Calu3 (cell line): ENCODE results near the gene PEAK3. TPM values are rescaled to one million over a fixed set of nuclear protein-coding genes. Genes with fewer than 3 reads are reported as not detected.

Experiments used
- BruUV-seq: library from RNA; stranded (reverse); fragments of 400-500 nt; replicated peaks from 2 replicates; lab custom pipeline; 2021; lab: Mats Ljungman, UMichigan
- CTCF ChIA-PET: fragments of 300-600 bp; sonication (Branson Sonifier 250); formaldehyde crosslinking; loops from one replicate; lab custom pipeline; 2022; ENCODE audit warnings: antibody characterized with exemption; lab: Charles Lee
- DNase-seq: peaks from one replicate; pipeline ENCODE4 v3.0.0; 2022
- H3K27ac Mint-ChIP-seq: one replicate; pipeline ENCODE4 v1.8.0; 2022; ENCODE audit warnings: mixed read lengths; ENCODE audit not compliant: unreplicated experiment
- H3K27me3 Mint-ChIP-seq: one replicate; pipeline ENCODE4 v1.8.0; 2022; ENCODE audit warnings: mixed read lengths; ENCODE audit not compliant: unreplicated experiment
- H3K36me3 Mint-ChIP-seq: one replicate; pipeline ENCODE4 v1.8.0; 2022; ENCODE audit warnings: mild to moderate bottlenecking, moderate library complexity, mixed read lengths; ENCODE audit not compliant: insufficient read depth, unreplicated experiment
- H3K4me1 Mint-ChIP-seq: one replicate; pipeline ENCODE4 v1.8.0; 2022; ENCODE audit warnings: mild to moderate bottlenecking, low read depth, mixed read lengths; ENCODE audit not compliant: unreplicated experiment
- H3K4me3 Mint-ChIP-seq: one replicate; pipeline ENCODE4 v1.8.0; 2022; ENCODE audit warnings: mild to moderate bottlenecking, low read depth, moderate library complexity, mixed read lengths; ENCODE audit not compliant: unreplicated experiment
- H3K9me3 Mint-ChIP-seq: one replicate; pipeline ENCODE4 v1.8.0; 2022; ENCODE audit warnings: low read depth, mixed read lengths; ENCODE audit not compliant: unreplicated experiment
- CTCF ChIP-seq: fragments of 200-600 bp; IDR thresholded peaks from one replicate; pipeline ENCODE4 v1.8.0; 2022; ENCODE audit warnings: antibody characterized with exemption; ENCODE audit not compliant: unreplicated experiment
- intact Hi-C: fragments of 100-400 bp; cut with micrococcal nuclease; formaldehyde crosslinking; loops from one replicate; pipeline ENCODE4 v1.10.0; 2022; ENCODE audit not compliant: unreplicated experiment
- total RNA-seq: library from RNA; stranded (reverse); gene quantifications from 2 replicates; pipeline ENCODE4 v1.2.3, GENCODE V29; 2022

Gene PEAK3
- total RNA-seq, 1 experiment from 2014 or later: not detected

- no TSS peak for BruUV-seq
- Mint-ChIP-seq H3K27ac (no peak overlapping the region), H3K4me1 (no peaks in the 10 kb centered on the region), H3K36me3 (peaks cover 58% of the 10 kb centered on the region), H3K27me3 (no peaks in the 10 kb centered on the region), H3K4me3 (no peak overlapping the region), H3K9me3 (no peaks in the 10 kb centered on the region)
- intact Hi-C loops: loop anchor here (10.0 kb wide), 1 partner anchor 75 kb away; the partner anchor contains the start of gene AP3D1
- CTCF ChIA-PET: interaction anchor here (0.5 to 1.1 kb wide), 3 partner anchors 19 to 74 kb away, joined by 3 to 5 read pairs (median 3); no protein-coding TSS in a partner anchor
- TF ChIP-seq CTCF: no peak
- no peak for DNase-seq
These were observed 52.6 kb downstream of the PEAK3 start for GRCh38 chr19:2229103-2230032.

- H3K36me3 Mint-ChIP-seq: peaks cover 62% of the 10 kb centered on the region
- CTCF ChIA-PET: interaction anchor here (0.6 kb wide), 1 partner anchor 73 kb away, joined by 3 read pairs; no protein-coding TSS in a partner anchor
- H3K4me1 Mint-ChIP-seq: no peaks in the 10 kb centered on the region
- H3K4me3 Mint-ChIP-seq: no peak overlapping the region
- H3K27me3 Mint-ChIP-seq: no peaks in the 10 kb centered on the region
- H3K9me3 Mint-ChIP-seq: no peaks in the 10 kb centered on the region
- no peak for TF ChIP-seq CTCF
- no peak for DNase-seq
- no TSS peak for BruUV-seq
- intact Hi-C loops: no loop called here
- H3K27ac Mint-ChIP-seq: no peak overlapping the region
These were observed 53.6 kb downstream of the PEAK3 start for GRCh38 chr19:2228157-2229030.

- Mint-ChIP-seq H3K4me1 (no peaks in the 10 kb centered on the region), H3K27ac (no peak overlapping the region), H3K27me3 (no peaks in the 10 kb centered on the region), H3K4me3 (no peak overlapping the region), H3K36me3 (peaks cover 56% of the 10 kb centered on the region), H3K9me3 (no peaks in the 10 kb centered on the region)
- BruUV-seq: no TSS peak
- TF ChIP-seq CTCF: no peak
- CTCF ChIA-PET: no interaction called here
- DNase-seq: no peak
- intact Hi-C loops: no loop called here
These were observed 54.4 kb downstream of the PEAK3 start for GRCh38 chr19:2227415-2228156.
